GDM1 (cell line): Measurements from ENCODE around the gene LRP2.

Experiments
- DNase-seq: peaks from one replicate; lab custom pipeline; 2025; lab: John Stamatoyannopoulos, UW

LRP2 gene

GRCh38 chr2:169119123-169119760, 243.1 kb downstream of the LRP2 start:
- no peak for DNase-seq

GRCh38 chr2:169118060-169118459, 244.3 kb downstream of the LRP2 start:
- no peak for DNase-seq

- no peak for DNase-seq
Measured at GRCh38 chr2:169116993-169117392, 245.3 kb downstream of the LRP2 start.

- DNase-seq, result no peak
Measured at GRCh38 chr2:169116327-169116726, 246.0 kb downstream of the LRP2 start.

GRCh38 chr2:169114056-169114455, 248.3 kb downstream of the LRP2 start:
- DNase-seq, result no peak

GRCh38 chr2:169112841-169113240, 249.5 kb downstream of the LRP2 start:
- no peak for DNase-seq

GRCh38 chr2:169110916-169111315, 251.4 kb downstream of the LRP2 start:
- DNase-seq, result peak; percentile 52

GRCh38 chr2:169110419-169110818, 251.9 kb downstream of the LRP2 start:
- DNase-seq, result no peak

GRCh38 chr2:169109502-169110409, 252.6 kb downstream of the LRP2 start:
- peak; percentile 51 for DNase-seq

GRCh38 chr2:169108099-169108884, 254.0 kb downstream of the LRP2 start:
- no peak for DNase-seq

- no peak for DNase-seq
Measured at GRCh38 chr2:169107645-169108044, 254.7 kb downstream of the LRP2 start.

- DNase-seq, result peak; percentile 55
Measured at GRCh38 chr2:169106563-169107545, 255.5 kb downstream of the LRP2 start.

GRCh38 chr2:169106134-169106533, 256.2 kb downstream of the LRP2 start:
- no peak for DNase-seq

GRCh38 chr2:169105476-169105875, 256.9 kb downstream of the LRP2 start:
- DNase-seq, result no peak

- no peak for DNase-seq
Measured at GRCh38 chr2:169104848-169105247, 257.5 kb downstream of the LRP2 start.

- peak; percentile 34 for DNase-seq
Measured at GRCh38 chr2:169095621-169096105, 266.7 kb downstream of the LRP2 start.

- DNase-seq, result no peak
Measured at GRCh38 chr2:169094676-169095075, 267.7 kb downstream of the LRP2 start.

GRCh38 chr2:169093535-169093934, 268.8 kb downstream of the LRP2 start:
- no peak for DNase-seq

GRCh38 chr2:169091761-169092519, 270.4 kb downstream of the LRP2 start:
- DNase-seq, result no peak

GRCh38 chr2:169091256-169091655, 271.1 kb downstream of the LRP2 start:
- DNase-seq, result no peak
